GM19372 (cell line): ENCODE data around the gene SERP2.

Experiments
- ATAC-seq: cut with Tn5 transposase; IDR thresholded peaks from one replicate; pipeline ENCODE4 v1.9.1; 2021; ENCODE audit warnings: mild to moderate bottlenecking, low read depth, moderate library complexity; ENCODE audit not compliant: unreplicated experiment

Gene SERP2

GRCh38 chr13:44354884-44355283 is 18.7 kb upstream of the SERP2 start:
- no peak for ATAC-seq

- ATAC-seq = no peak
Measured at GRCh38 chr13:44355621-44356020, 18.0 kb upstream of the SERP2 start.

- ATAC-seq = no peak
Measured at GRCh38 chr13:44359983-44360375, 13.6 kb upstream of the SERP2 start.

GRCh38 chr13:44362394-44363040 is 11.1 kb upstream of the SERP2 start:
- no peak for ATAC-seq

GRCh38 chr13:44363631-44364344 is 9.8 kb upstream of the SERP2 start:
- ATAC-seq = no peak

- ATAC-seq = no peak
Measured at GRCh38 chr13:44364345-44365000, 9.2 kb upstream of the SERP2 start.

GRCh38 chr13:44365008-44365407 is 8.6 kb upstream of the SERP2 start:
- ATAC-seq = no peak

- ATAC-seq = no peak
Measured at GRCh38 chr13:44365899-44366298, 7.7 kb upstream of the SERP2 start.

GRCh38 chr13:44368062-44368591 is 5.5 kb upstream of the SERP2 start:
- no peak for ATAC-seq

GRCh38 chr13:44368599-44369368 is 4.8 kb upstream of the SERP2 start:
- ATAC-seq = no peak

GRCh38 chr13:44371421-44371820 is 2.2 kb upstream of the SERP2 start:
- no peak for ATAC-seq

- no peak for ATAC-seq
Measured at GRCh38 chr13:44373247-44373600, 400 bp upstream of the SERP2 start.

- no peak for ATAC-seq
Measured at GRCh38 chr13:44374348-44374712, 706 bp downstream of the SERP2 start.

- no peak for ATAC-seq
Measured at GRCh38 chr13:44378277-44378676, 4.7 kb downstream of the SERP2 start.

- ATAC-seq = no peak
Measured at GRCh38 chr13:44379885-44380284, 6.3 kb downstream of the SERP2 start.

GRCh38 chr13:44380404-44381165 is 7.0 kb downstream of the SERP2 start:
- ATAC-seq = no peak

- no peak for ATAC-seq
Measured at GRCh38 chr13:44382635-44383145, 9.1 kb downstream of the SERP2 start.

- no peak for ATAC-seq
Measured at GRCh38 chr13:44383945-44384344, 10.3 kb downstream of the SERP2 start.

GRCh38 chr13:44384778-44385177 is 11.2 kb downstream of the SERP2 start:
- ATAC-seq = no peak

GRCh38 chr13:44385401-44385800 is 11.8 kb downstream of the SERP2 start:
- no peak for ATAC-seq
